ENCODE measurements around the gene DENND6B.

The DENND6B gene

GRCh38 chr22:50314455-50315288 is 12.1 kb downstream of the DENND6B start:
- peak; percentile 75 for DNase-seq

GRCh38 chr22:50314081-50314454 is 12.7 kb downstream of the DENND6B start:
- DNase-seq = no peak

- no peak for DNase-seq
Measured at GRCh38 chr22:50313600-50313999, 13.2 kb downstream of the DENND6B start.

GRCh38 chr22:50313021-50313420 is 13.8 kb downstream of the DENND6B start:
- DNase-seq = no peak

- no peak for DNase-seq
Measured at GRCh38 chr22:50312371-50312770, 14.4 kb downstream of the DENND6B start.

- no peak for DNase-seq
Measured at GRCh38 chr22:50311606-50312351, 15.0 kb downstream of the DENND6B start.

- no peak for DNase-seq
Measured at GRCh38 chr22:50310949-50311444, 15.8 kb downstream of the DENND6B start.

GRCh38 chr22:50310031-50310722 is 16.6 kb downstream of the DENND6B start:
- no peak for DNase-seq

- DNase-seq = no peak
Measured at GRCh38 chr22:50309601-50309991, 17.2 kb downstream of the DENND6B start.

- DNase-seq = no peak
Measured at GRCh38 chr22:50308986-50309600, 17.7 kb downstream of the DENND6B start.

- peak; percentile 80 for DNase-seq
Measured at GRCh38 chr22:50308597-50308935, 18.2 kb downstream of the DENND6B start.

GRCh38 chr22:50307890-50308596 is 18.8 kb downstream of the DENND6B start:
- no peak for DNase-seq

GRCh38 chr22:50306753-50307749 is 19.8 kb downstream of the DENND6B start, which contains the start of gene PLXNB2:
Gene PLXNB2 (minus strand): TSS chr22:50307646. CDS start chr22:50290584, 17,062 bp downstream.
- DNase-seq = peak; percentile 26

GRCh38 chr22:50305923-50306566 is 20.8 kb downstream of the DENND6B start:
- DNase-seq = peak; percentile 29

- no peak for DNase-seq
Measured at GRCh38 chr22:50305393-50305922, 21.4 kb downstream of the DENND6B start.

GRCh38 chr22:50304528-50305392 is 22.1 kb downstream of the DENND6B start:
- DNase-seq = no peak

- DNase-seq = peak; percentile 6
Measured at GRCh38 chr22:50303848-50304527, 22.8 kb downstream of the DENND6B start.

- DNase-seq = no peak
Measured at GRCh38 chr22:50303515-50303847, 23.3 kb downstream of the DENND6B start.

GRCh38 chr22:50302564-50302963 is 24.2 kb downstream of the DENND6B start:
- no peak for DNase-seq

Data from GF-D8 (cell line).